Chondrocyte (in vitro differentiated cells): ENCODE measurements around the gene SRSF12. TPM values are rescaled to one million over a fixed set of nuclear protein-coding genes. Genes with fewer than 3 reads are reported as not detected.
A peak's percentile ranks its signal among the peaks of the same experiment; 100 is the strongest.

ENCODE experiments used
- DNase-seq: peaks from one replicate; pipeline ENCODE4 v3.0.0; 2021; ENCODE audit warnings: mixed read lengths, low spot score
- H3K27ac Mint-ChIP-seq: one replicate; pipeline ENCODE4 v1.8.0; 2021; ENCODE audit warnings: mild to moderate bottlenecking, moderate library complexity, mixed read lengths; ENCODE audit not compliant: unreplicated experiment
- H3K27me3 Mint-ChIP-seq: 2 replicates; pipeline ENCODE4 v1.8.0; 2021; ENCODE audit warnings: low read depth, mixed read lengths
- H3K36me3 Mint-ChIP-seq: 2 replicates; pipeline ENCODE4 v1.8.0; 2021; ENCODE audit warnings: low read depth, mixed read lengths
- H3K4me1 Mint-ChIP-seq: 2 replicates; pipeline ENCODE4 v1.8.0; 2021; ENCODE audit warnings: low read depth, mild to moderate bottlenecking, mixed read lengths
- H3K4me3 Mint-ChIP-seq: one replicate; pipeline ENCODE4 v1.8.0; 2021; ENCODE audit warnings: mild to moderate bottlenecking, moderate library complexity, mixed read lengths; ENCODE audit not compliant: unreplicated experiment
- H3K9me3 Mint-ChIP-seq: 2 replicates; pipeline ENCODE4 v1.8.0; 2021; ENCODE audit warnings: low read depth, mixed read lengths
- CTCF ChIP-seq: fragments of 200-600 bp; sonication (generic); IDR thresholded peaks from 2 replicates; pipeline ENCODE4 v1.5.0; 2021; ENCODE audit warnings: antibody characterized with exemption, mild to moderate bottlenecking, moderate library complexity
- total RNA-seq: library from RNA; stranded (reverse); gene quantifications from 3 replicates; pipeline ENCODE4 v1.2.1, GENCODE V29; 2021

The SRSF12 gene
- total RNA-seq, 1 donor from 2014 or later = 4.8 TPM

GRCh38 chr6:89081129-89081422, 36.8 kb downstream of the SRSF12 start:
- Mint-ChIP-seq H3K4me1 (peaks cover 43% of the 10 kb centered on the region), H3K9me3 (no peaks in the 10 kb centered on the region), H3K36me3 (peaks cover 15% of the 10 kb centered on the region), H3K27ac (peak overlapping the region; percentile 97), H3K27me3 (no peaks in the 10 kb centered on the region), H3K4me3 (peak overlapping the region; percentile 93)
- no peak for TF ChIP-seq CTCF
- DNase-seq = no peak

GRCh38 chr6:89080281-89081128, 37.4 kb downstream of the SRSF12 start, which contains the start of gene PNRC1:
Gene PNRC1 (plus strand): TSS chr6:89080751. CDS start chr6:89080895, 144 bp downstream.
- no peaks in the 10 kb centered on the region for H3K27me3 Mint-ChIP-seq
- H3K4me1 Mint-ChIP-seq = peaks cover 41% of the 10 kb centered on the region
- TF ChIP-seq CTCF = peak; percentile 10
- peak within 1 kb of the TSS; percentile 99 for H3K27ac Mint-ChIP-seq
- H3K4me3 Mint-ChIP-seq = peak within 1 kb of the TSS; percentile 93
- H3K36me3 Mint-ChIP-seq = peaks cover 15% of the 10 kb centered on the region
- H3K9me3 Mint-ChIP-seq = no peaks in the 10 kb centered on the region
- DNase-seq = peak; percentile 100

GRCh38 chr6:89079511-89080234, 38.2 kb downstream of the SRSF12 start:
- Mint-ChIP-seq H3K4me3 (peak overlapping the region; percentile 93), H3K27me3 (no peaks in the 10 kb centered on the region), H3K27ac (peak overlapping the region; percentile 97), H3K36me3 (peaks cover 9% of the 10 kb centered on the region), H3K4me1 (peaks cover 33% of the 10 kb centered on the region), H3K9me3 (no peaks in the 10 kb centered on the region)
- no peak for DNase-seq
- TF ChIP-seq CTCF = no peak

- TF ChIP-seq CTCF = no peak
- Mint-ChIP-seq H3K4me1 (peaks cover 15% of the 10 kb centered on the region), H3K9me3 (no peaks in the 10 kb centered on the region), H3K27ac (no peak overlapping the region), H3K36me3 (no peaks in the 10 kb centered on the region), H3K4me3 (no peak overlapping the region), H3K27me3 (no peaks in the 10 kb centered on the region)
- DNase-seq = no peak
Measured at GRCh38 chr6:89073840-89074239, 44.0 kb downstream of the SRSF12 start.

- Mint-ChIP-seq H3K27ac (peak overlapping the region; percentile 41), H3K9me3 (no peaks in the 10 kb centered on the region), H3K27me3 (no peaks in the 10 kb centered on the region), H3K4me1 (peaks cover 19% of the 10 kb centered on the region), H3K36me3 (no peaks in the 10 kb centered on the region), H3K4me3 (no peak overlapping the region)
- no peak for TF ChIP-seq CTCF
- DNase-seq = no peak
Measured at GRCh38 chr6:89073014-89073620, 44.8 kb downstream of the SRSF12 start.
